NCI-H82 (cell line): Measurements from ENCODE around the gene RHOA.

ENCODE experiments used
- DNase-seq: peaks from one replicate; lab custom pipeline; 2025; lab: John Stamatoyannopoulos, UW

The RHOA gene

DNA sequence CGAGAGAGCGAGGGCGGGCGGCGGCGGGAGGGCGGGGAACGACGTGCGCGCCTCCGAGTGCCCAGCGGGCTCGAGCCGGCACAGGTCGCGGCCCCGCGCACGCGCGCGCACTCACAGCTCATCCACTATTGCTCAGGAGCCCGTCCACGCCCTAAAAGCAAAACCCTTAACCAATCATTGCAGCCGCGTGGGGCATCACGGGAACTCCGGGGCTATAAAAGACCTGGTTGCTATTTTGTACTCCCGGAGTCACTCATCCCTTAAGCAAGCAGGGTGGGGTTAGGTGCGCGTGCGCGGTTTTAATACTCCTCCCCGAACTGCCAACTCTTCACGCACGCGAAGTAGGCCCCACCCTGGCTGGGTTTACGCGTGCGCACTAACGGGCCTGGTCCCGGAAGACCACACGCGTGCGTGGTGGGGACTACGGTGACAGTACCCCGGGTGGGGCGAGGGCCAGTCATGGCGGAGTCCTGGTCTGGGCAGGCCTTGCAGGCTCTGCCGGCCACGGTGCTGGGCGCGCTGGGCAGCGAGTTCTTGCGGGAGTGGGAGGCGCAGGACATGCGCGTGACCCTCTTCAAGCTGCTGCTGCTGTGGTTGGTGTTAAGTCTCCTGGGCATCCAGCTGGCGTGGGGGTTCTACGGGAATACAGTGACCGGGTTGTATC, at the start of gene RHOA, which contains the start of gene TCTA:
Gene RHOA, minus strand, starts transcription at position 9 of the 664 bp plus-strand sequence. CDS start 36,387 bp downstream, outside the sequence.
Gene TCTA, plus strand, starts transcription at position 456 of the 664 bp plus-strand sequence. Its CDS starts 4 bp downstream, at position 460.
- DNase-seq = peak; percentile 100

DNA sequence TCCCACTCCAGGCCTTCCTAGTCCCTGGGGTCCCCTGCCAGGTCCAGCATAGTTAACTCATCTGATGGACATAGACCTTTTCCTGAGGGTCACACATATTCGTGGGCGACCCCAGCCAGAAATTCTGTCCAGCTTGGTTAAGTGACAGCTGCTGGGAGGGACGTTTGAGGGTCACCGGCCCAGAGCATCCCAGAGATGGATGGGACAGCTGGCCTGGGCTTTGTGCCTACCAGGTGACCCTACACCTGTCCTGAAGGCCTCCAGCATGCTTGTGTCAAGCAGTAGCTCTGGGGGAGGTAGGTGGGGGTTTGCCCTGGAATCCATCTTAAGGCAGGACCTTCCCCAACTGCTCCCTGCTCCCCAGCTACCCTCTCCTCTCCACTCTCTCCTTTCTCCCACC, 49.2 kb upstream of the RHOA start:
- DNase-seq = no peak

DNA sequence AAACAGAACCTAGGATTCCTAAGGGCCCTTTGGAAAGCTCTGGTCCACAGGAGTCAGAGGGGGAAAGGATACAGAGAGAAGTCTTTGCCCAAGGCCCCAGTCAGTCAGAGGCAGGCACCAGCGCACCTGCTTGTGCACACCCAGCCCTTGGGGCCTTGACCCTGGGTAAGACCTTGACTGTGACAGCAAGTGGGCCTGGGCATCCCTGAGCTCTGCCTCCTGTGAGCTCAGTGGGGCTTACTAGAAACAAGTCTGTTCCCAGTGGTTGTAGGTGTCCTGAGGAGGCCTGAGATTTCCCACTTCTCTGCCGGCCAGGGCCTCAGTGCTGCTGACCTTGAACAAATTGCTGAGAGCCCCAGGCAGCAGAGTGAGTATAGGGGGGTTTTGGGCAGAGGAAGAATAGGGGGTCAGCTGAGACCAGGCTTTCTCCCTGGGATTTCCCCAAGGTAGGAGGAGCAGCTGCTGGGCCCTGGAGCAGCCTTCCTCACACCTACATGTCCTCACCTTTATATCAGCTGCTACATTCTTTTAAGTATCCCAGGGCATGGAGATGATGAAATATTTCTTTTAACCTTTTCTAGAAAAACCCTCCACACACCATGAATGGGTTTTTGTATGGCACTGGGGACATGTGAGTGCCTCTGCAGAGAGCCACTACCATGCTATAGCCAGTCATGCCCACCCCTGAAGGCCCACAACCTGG, 48.6 kb upstream of the RHOA start:
- DNase-seq = no peak

DNA sequence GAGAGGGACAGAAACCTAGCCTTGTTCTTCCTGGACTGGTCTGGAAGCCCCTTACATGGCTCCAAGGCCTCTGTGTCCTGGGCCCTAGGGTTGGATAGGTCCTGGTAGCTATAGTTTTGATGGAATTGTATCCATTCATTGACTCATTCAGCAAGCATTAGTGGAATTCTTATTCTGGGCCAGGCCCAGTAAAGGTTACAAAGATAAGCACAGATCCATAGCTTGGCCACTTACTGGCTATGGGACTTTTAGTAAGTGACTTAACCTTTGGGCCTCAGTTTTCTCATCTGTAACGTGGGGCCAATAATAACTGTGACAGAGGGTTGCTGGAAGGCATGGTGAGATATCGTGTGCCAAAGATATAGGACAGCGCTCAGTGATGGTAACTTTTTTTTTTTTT, 44.7 kb upstream of the RHOA start:
- DNase-seq = no peak

DNA sequence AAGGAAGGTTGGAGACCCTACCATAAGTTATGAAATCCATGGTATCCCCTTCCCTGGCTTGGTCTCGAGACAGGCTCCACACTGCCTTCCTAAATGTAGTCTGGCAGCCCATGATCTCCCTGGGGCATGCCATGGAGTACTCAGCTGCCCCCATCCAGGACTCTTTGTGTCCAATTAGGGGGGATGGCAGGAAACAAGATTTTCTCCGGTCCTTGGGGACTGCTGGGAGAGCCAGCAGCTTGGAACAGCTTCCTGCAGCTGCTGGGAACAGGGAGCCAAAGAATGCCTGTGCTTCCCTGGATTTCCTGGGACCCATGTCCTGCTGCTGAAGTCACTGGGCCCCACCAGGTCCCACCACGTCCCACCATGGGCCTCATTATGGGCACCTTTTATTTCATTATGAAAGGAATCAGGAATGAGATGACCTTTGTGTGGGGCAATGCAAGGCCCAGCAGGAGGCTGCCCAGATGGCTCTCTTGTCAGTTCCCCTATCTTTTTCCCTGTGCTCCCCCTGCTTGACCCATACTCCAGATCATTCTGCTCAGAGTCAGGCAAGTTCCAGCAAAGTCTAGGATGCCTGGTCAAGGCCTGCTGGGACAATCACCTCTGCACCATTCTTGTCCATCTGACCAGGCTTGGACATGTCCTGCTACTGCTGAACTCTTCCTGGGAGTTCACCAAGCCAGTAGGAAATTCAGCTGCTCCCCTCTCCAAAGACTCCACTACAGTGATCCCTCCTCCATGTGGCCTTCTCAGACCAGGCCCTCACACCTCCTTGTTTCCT, 43.3 kb upstream of the RHOA start:
- DNase-seq = peak; percentile 50

DNA sequence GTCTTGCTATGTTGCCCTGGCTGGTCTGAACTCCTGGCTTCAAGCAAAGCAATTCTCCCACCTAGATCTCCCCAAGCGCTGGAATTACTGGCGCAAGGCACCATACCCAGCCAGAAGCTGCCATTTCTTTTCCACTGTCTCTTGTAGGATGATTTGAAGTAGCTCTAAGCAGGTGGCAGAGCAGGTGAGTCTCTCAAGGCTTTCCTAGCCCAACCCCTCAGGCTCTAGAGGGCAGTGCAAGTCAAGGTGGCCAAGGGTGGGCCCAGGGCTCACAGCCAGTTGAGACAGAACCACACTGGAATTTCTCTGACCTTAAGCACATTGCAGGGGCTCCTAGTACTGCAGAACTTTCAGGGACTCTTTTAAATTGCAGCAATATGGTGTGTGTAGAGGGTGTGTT, 42.7 kb upstream of the RHOA start:
- peak; percentile 48 for DNase-seq

DNA sequence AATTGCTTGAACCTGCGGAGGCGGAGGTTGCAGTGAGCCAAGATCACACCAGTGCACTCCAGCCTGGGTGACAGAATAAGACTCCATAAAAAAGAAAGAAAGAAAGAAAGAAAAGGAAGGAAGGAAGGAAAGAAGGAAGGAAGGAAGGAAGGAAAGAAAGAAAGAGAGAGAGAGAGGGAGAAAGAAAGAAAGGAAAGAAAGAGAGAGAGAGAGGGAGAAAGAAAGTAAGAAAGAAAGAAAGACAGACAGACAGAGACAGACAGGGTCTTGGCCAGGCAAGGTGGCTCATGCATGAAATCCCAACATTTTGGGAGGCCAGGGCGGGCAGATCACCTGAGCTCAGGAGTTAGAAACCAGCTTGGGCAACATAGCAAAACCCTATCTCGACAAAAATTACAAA, 41.8 kb upstream of the RHOA start:
- DNase-seq = no peak

DNA sequence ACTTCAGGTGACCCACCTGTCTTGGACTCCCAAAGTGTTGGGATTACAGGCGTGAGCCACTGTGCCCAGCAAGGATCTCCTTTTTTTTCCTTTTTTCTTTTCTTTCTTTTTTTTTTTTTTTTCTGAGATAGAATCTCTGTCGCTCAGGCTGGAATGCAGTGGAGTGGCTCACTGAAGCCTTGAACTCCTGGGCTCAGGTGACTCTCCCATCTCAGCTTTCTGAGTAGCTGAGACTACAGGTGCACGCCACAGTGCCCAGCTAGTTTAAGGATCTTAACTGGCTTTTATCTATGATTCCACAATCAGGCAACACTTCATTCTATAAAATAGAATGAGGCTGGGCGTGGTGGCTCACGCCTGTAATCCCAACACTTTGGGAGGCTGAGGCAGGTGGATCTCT, 33.6 kb upstream of the RHOA start:
- no peak for DNase-seq

DNA sequence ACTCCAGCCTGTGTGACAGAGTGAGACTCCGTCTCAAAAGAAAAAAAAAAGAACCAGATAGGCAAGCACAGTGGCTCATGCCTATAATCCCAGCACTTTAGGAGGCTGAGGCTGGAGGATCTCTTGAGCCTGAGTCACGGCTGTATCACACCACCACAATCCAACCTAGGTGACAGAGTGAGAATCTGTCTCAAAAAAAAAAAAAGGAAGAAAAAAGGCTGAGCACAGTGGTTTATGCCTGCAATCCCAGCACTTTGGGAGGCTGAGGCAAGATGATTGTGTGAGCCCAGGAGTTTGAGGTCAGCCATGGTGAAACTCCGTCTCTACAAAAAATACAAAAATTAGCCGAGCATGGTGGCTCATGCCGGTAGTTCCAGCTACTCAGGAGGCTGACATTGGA, 23.0 kb upstream of the RHOA start:
- no peak for DNase-seq

DNA sequence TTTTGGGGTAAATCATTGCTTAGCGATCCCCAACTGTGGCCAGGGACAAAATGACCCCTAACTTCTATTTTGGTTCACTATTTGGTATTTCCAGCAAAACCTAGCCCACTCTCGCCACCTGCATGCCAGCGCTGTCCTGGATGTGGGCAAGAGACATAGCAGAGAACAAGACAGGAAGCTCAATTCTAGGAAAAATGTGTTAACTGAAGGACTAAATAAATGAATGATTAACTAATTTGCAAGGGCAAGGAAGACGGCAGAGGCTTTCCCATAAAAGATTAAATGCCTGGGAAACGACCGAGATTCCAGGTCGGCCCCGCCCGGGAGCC, 16.9 kb upstream of the RHOA start:
- DNase-seq = no peak

DNA sequence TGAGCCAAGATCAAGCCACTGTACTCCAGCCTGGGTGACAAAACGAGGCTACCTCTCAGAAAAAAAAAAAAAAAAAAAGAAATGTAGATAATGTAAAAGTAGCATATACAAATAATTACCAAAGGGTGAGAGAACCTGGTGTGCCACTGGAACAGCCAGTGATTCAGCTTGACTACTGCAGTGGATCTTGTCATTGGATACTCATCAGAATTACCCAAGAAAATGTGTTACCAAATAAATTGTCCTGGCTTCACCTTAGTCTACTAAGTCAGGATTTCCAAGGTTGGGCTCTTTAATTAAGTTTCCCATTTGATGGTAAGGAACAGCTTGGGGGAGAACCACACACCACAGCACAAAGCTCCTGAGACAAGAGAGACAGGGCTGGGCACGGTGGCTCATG, 15.8 kb upstream of the RHOA start:
- no peak for DNase-seq

DNA sequence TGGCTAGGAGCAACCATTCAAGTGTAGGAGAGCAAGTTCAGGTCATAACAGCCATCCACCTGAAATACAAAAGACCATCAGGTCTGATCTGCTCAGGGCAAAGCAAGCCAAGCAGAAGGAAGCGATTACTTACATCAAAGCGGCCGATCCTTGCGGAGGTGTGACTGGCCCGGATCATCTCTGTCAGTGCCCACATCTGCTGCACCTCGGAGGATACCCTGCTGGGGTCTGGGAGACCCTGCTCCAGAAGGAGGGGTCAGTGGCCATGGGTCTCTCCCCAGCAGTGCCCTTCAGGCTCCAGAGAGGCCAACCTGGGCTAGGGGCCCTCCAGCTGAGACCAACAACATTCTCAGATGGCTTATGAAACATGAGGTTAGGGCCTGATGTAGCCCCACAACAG, 13.0 kb upstream of the RHOA start:
- DNase-seq = no peak

DNA sequence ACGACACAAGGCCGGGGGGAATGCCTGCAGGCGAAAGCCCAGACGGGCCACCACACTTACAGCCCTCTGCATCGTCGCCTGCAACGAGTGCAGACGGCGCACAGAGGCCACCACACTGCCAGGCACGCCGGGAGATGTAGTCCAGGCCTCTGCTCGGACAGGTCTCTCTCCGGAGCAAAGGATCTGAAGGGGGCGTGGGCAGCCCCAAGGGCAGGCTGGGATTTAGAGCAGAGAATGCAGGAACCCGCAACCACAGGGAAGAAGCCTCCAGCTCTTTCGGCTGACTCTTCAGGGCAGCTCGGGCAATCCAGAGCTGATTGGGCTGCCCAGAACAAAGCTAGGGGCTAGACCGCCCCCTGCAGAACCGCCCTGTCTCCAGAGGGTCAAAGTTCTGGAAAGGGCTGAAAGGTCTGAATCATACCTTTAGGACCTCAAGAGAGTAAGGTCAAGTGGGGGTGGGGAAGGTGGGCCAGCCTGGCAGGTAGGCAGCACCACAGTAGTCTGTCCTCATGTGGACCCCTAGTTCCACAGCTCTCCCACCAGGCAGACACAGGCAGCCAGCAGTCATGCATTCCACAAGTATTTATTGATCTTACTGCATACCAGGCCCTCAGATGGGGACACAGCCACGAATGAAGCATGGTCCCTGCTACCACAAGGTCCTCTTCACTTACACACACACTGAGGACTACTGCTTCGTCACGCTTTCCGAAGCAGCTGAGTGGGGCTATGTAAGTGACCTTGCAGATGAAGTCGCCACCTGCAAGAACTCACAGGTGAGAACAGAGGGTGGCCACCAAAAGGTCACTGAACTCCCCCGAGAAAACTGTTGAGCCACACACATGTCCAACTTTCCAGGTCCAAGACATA, 10.8 kb upstream of the RHOA start, which contains the start of gene AMT:
Gene AMT, minus strand, starts transcription at position 95 of the 870 bp plus-strand sequence. Its CDS starts 23 bp downstream, at position 72.
- DNase-seq = no peak

DNA sequence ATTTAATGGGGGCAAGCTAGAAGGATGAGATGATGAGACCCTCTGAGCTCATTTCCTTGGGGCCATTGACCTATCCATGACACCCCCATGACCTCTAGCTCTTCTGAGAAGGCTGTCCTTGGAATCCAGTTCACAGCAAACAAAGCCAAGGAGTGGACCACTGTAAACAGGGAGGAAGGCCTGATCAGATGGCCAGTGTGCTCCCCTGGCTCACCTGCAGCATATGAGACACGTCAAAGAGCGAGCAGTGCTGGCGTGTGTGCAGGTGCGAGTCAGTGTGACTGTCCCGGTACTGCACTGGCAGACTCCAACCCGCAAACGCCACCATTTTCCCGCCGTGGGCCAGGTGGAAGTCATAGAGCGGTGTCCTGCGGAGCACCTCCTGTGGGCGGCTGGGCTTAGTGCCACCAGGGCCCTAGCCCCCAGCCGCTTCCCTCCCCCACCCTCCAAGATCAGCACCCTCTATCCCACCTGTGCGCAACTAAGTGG, 10.2 kb upstream of the RHOA start:
- no peak for DNase-seq

DNA sequence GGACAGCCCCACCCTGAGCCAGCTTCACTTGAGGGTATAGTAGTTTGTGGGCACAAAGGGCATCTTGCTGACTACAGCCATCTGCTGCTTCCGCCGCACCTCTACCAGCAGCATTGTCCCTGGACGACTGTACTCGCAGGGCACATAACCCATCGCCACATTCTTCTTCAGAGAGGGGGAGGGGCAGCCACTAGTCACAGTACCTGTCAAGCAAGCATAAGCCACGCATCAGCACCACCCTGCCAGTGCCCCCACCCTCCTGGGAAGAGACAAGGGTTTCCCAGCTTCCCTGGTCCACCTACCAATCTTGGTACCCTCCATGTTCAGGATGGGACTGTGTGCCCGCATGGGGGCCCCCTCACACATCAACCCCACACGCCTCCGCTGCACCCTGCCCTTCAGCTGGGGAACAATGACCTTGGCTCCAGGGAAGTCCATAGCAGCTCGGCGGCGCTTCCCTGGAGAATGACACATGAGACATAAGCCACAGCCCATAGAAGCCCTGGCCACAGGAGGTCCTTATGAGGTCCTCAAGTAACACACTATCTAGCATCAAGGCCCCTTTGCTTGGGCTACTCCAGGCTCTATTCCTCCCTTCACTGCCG, 5.8 kb upstream of the RHOA start:
- DNase-seq = no peak

DNA sequence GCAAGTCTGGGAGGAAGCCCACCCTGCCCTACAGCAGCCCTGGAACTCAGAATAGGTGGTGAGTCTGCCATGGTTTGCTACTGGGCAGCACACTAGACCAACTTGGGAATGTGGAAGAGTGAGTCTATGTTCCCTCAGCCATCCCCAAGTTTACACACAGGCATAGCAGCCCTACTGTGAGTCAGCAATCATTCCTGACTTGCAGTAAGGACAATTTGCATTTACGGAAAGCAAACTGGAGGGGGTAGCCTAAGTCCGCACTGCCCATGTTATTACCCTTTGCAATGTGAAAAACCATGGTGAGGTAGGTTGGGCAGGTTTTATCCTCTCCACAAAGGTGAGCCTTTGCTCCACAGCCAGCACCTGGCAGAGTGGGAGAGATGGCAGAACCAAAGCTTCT, 5.1 kb upstream of the RHOA start:
- DNase-seq = no peak

DNA sequence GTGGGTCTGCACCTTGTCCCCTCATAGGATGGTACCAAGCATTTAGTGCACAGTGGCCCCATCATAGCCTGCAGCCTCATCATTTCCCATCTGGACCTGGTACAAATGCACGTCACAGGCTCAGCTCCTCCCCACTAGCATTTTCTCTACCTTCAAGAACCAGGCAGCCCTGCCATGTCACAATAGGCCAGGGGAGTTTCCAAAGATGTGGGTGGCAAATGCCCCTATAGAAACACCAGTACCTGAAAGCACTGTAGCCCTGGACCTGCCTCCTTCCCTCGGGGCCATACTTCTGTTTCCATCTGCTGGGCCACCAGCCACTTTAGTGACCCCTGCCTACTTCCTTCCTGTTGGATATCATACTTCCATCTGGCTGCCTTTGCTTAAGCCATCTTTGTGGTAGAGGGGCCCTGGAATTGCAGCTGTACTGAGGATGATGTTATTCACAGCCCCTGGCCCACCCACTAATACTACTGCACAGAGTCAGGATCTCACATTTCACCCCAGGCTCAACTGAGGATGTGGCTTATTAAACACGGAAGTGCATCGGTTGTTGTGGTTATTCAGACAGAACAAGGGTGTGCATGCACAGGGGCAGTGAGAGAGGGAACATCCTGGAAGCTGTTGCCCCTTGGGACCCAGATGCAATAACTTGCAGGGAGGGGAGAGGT, 4.3 kb upstream of the RHOA start:
- no peak for DNase-seq

DNA sequence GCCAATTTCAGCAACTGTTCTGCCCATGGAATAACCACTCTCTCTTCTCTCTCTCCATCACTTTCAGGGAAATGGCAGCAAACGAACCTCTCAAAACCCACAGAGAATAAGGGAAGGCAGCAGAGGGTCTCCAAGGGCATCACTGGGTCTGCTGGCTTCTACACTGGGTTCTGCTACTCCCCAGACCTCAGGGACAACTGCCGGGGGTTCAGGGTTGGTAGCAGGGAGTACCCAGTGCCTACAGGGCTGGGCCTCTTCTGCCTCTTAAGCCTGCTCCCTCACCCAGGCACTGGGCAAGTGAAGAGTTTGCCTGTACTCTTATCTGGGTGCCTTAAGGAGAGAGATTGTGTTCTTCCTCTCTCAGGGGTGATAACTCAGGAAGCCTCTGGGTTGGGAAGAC, 3.0 kb upstream of the RHOA start:
- no peak for DNase-seq

DNA sequence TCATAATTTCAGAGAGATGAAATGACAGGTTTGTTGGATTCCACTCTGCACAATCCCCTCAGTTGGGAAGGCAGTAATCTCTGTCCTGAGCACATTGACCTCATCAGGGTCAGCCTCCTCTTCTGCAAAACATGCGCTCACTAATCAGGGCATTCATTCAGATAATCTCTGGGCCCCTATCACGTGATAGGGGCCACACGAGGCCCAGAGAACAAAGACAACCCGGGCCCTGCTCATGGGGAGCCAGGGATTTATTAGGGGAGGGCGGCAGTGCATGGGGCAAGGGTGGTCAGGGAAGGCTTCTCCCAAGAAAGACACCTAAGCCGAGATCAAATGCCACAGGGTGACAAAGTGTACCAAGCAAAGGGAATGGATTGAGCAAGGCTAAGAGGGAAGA, 1.6 kb upstream of the RHOA start:
- DNase-seq = peak; percentile 62

DNA sequence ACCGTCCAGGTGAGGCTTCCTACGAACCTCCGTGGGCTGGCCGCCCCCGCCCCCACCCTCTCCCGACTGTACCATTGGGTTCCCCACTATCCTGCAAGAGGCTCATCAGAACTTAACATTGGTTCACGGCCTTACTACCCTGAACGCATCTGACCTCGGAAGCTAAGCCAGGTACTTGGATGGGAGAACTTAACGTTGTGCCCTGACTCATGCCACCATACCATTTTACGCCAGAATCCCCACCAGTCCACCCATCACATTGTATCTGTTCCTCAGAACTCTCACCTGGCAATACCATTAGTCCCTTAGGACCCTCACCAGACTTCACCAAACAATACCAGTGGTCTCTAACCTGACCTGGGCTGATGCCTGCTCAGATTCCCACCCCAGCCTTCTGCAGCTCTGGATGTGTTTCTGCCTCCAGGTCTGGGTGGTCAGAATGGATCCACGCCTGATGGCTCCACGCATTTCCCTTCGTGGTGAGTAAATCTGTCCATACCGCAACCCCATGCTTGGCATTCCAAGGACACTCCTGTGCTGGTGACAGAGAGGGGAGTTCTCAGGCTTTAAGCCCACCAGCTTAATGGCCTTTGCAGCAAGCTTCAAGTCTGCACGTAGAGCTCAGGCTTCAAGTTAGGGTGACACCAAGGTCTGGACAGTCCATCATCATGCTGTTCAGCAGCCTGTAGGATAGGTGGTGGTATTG, 1.0 kb upstream of the RHOA start:
- peak; percentile 62 for DNase-seq
